ENCODE data around the gene LPGAT1.
"Not testable (repeated sequence)": the region's sequence is repeated elsewhere in the genome, so short reads cannot be mapped to it uniquely, and the experiment has no call there.

Gene LPGAT1, protein sequence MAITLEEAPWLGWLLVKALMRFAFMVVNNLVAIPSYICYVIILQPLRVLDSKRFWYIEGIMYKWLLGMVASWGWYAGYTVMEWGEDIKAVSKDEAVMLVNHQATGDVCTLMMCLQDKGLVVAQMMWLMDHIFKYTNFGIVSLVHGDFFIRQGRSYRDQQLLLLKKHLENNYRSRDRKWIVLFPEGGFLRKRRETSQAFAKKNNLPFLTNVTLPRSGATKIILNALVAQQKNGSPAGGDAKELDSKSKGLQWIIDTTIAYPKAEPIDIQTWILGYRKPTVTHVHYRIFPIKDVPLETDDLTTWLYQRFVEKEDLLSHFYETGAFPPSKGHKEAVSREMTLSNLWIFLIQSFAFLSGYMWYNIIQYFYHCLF

GRCh38 chr1:211830328-211831142 is at the start of gene LPGAT1:
Gene LPGAT1, minus strand, starts transcription at chr1:211830763. Its CDS starts 1,467 bp downstream, at chr1:211829296.
- peak; percentile 35 to 56 (median 47) for DNase-seq

GRCh38 chr1:211879475-211879874 is 48.9 kb upstream of the LPGAT1 start:
- no peak for DNase-seq

GRCh38 chr1:211876851-211877590 is 46.5 kb upstream of the LPGAT1 start:
- no peak for DNase-seq

DNA sequence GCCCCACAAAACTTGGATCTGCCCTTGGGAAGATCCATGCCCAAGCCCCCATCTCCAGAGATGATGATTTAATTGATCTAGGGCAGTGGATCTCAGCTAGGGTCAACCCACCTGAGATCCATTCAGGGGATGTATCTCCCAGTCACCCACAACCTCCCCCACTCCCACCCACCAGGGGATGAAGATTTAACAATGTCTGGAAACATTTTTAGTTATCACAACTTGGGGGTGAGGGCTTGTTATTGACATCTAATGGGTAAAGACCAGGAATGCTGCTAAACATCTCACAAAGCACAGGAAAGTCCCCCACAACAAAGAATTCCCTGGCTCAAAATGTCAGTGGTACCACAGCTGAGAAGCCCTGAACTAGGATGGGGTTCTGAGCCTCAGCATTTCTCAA is 45.0 kb upstream of the LPGAT1 start:
- DNase-seq, result no peak

DNA sequence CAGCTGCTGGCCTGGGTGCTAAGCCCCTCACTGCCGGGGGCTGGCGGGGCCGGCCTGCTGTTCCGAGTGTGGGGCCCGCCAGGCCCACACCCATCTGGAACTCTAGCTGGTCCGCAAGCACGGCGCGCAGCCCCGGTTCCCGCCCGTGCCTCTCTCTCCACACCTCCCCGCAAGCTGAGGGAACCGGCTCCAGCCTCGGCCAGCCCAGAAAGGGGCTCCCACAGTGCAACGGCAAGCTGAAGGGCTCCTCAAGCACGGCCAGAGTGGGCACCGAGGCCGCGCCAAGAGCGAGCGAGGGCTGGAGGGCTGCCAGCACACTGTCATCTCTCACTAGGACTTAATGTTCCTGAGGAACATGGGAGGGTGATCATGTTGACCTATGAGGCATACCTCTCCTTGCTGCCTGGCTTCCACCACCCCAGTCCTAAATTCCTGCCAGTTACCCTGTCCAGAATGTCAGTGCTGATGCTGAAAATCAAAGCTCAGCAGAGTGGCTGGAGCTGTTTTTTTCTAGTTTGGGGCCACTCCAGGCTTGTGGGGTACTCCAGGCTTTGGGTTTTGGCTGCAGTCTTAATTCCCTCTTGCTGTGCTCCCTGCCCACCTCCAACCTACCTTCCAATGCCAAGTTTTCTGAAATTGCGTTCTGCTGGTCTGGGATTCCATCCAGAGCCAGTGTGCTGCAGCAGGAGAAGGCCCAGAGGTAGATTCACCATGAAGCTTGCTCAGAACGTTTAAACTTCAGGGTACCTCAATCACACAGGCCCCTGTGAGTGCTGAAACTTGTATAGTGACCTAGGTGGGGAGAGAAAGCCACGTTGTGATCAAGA is 44.2 kb upstream of the LPGAT1 start:
- DNase-seq, result no peak

- not testable (repeated sequence) for DNase-seq
Measured at GRCh38 chr1:211873731-211874130, 43.2 kb upstream of the LPGAT1 start.

DNA sequence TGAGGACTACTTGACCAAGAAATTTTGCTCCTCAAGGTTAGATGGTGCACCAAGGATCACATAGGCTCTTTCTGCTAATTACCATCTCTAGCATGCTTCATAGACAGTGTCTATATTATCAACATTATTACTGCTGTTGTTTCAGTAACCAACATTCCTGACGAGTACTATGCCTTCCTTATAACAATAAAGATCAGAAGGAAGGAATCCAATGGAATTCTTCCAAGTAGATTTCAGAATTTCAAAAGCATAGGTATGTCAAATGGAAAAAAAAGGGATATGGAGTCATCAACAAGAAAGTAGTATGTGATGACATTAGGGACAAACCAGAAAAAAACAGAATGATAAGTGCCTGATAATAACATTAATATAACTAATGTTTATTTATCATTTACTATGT is 39.6 kb upstream of the LPGAT1 start:
- DNase-seq, result no peak

DNA sequence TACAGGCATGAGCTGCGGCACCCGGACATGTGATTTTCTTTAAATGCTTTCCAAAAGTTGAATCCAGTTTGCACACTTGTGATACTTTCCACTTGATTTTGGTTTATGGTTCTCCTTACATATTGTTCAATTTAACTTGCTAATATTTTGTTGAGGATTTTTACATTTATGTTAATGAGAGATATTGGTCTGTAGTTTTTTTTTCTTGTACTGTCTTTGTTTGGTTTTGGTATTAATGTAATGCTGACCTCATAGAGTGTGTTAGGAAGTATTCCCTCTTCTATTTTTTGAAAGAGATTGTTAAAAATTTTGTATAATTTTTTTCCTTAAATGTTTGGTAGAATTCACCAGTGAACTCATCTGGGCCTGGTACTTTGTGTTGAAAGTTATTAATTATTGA is 34.6 kb upstream of the LPGAT1 start:
- no peak for DNase-seq

DNA sequence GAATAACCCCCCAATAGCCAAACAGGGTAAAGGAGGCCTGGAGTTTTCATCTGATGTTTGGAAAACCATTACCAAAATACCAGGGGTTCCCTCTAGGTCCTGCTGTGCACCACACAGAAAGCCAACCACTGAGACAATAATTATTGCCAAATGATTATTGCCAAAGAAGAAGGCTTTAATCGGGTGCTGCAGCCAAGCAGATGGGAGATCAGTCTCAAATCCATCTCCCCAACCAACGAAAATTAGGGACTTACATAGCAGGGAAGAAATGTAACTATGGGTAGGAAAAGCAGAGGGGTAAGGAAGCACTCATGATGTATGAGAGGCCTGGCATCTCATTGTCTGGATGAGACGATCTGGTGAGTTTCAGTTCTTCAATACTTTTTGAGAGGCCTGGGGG is 28.8 kb upstream of the LPGAT1 start:
- no peak for DNase-seq

- DNase-seq, result no peak
Measured at GRCh38 chr1:211851174-211851573, 20.6 kb upstream of the LPGAT1 start.

DNA sequence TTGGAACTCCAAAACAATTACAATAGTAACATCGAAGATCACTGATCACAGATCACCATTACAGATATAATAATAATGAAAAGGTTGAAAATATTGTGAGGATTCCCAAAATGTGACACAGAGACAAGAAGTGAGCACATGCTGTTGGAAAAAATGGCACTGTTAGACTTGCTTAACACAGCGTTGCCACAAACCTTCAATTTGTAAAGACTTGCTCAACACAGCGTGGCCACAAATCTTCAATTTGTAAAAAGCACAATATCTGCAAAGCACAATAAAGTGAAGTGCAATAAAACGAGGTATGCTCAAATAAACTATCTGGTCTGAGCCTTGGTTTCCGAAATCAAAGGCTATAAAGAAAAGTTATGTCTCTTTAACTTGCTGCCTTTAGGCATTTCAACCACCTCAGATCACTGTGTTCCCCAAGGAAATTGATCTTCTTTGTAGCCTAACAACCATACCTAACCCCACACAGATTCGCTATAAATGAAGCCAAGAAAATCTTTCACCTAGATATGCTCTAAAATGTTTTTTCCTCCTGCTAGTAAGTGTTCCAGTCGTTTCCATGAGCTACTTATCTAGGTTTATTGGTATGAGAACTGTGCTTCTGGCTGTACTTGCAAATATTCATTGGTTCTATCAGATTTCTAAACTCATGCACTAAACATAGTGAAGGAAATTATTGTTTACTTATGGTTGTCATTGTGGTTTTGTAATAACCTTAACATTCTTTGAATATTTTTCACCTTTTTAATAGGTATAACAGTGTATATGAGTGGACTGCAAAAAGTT is 13.1 kb upstream of the LPGAT1 start:
- DNase-seq, result no peak

GRCh38 chr1:211843018-211843417 is 12.5 kb upstream of the LPGAT1 start:
- no peak for DNase-seq

GRCh38 chr1:211842518-211842917 is 12.0 kb upstream of the LPGAT1 start:
- DNase-seq, result no peak

GRCh38 chr1:211839106-211839505 is 8.5 kb upstream of the LPGAT1 start:
- no peak for DNase-seq

- no peak for DNase-seq
Measured at GRCh38 chr1:211833174-211833820, 2.7 kb upstream of the LPGAT1 start.

DNA sequence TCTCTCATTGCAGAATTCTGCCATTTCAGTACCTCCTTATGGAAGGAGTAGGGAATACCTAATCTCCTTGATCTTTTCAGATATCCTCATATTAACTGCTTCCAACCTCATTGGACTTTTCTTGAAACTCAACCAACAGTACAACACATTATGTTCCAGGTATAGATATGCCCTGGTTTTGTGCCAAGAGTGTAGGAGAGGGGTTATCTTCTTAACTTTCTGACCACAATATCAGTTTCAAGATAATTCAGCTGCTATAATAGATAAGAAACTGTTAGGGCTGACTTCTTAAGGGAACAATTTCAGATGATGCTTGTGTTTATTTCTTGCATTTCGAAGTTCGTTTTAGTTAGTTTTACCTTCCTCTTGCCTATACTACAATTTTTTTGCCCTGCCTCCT is 2.1 kb upstream of the LPGAT1 start:
- DNase-seq, result no peak

- DNase-seq, result no peak
Measured at GRCh38 chr1:211831558-211832323, 1.2 kb upstream of the LPGAT1 start.

GRCh38 chr1:211830055-211830327 is 572 bp downstream of the LPGAT1 start:
- DNase-seq, result no peak

DNA sequence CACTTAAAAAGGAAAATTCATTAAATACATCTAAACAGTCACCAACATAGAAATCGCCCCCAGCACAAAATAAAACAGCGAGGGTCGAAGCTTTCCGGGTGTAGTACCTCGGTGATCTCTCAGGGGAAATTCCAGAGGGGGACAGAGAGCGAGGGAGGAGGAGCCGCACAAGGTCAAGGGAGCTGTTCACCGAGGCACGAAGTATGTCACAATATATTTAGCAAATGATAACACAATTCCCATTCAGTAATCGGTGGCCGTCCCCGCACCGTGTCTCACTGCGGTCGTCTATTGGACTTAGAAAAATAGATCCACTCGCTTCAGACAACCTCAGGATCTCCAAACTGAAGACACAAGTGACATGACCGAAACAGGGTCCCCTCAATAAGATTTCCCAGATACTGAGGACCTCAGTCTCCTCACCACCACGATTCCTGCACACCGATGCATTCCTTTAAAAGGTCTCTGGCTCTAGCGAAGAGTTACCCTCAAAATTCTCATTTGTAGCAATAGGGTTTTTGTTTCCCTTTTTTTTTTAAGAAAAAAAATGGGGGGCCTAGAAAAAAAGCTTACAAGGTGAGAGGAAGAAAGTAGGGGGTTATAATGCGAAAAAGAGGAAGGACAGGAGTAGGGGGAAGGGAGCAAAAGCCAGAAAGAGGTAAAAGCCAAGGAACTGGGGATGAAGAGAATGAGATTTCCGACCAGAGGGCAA is 1.1 kb downstream of the LPGAT1 start:
- DNase-seq, result no peak
